Ishikawa (cell line): ENCODE data around the gene USP7.

Experiments
- EP300 ChIP-seq: IDR thresholded peaks from 2 replicates; pipeline ENCODE4 v1.6.1; 2012; ENCODE audit warnings: borderline replicate concordance
- TEAD4 ChIP-seq: IDR thresholded peaks from 2 replicates; pipeline ENCODE4 v1.6.1; 2012

DNA sequence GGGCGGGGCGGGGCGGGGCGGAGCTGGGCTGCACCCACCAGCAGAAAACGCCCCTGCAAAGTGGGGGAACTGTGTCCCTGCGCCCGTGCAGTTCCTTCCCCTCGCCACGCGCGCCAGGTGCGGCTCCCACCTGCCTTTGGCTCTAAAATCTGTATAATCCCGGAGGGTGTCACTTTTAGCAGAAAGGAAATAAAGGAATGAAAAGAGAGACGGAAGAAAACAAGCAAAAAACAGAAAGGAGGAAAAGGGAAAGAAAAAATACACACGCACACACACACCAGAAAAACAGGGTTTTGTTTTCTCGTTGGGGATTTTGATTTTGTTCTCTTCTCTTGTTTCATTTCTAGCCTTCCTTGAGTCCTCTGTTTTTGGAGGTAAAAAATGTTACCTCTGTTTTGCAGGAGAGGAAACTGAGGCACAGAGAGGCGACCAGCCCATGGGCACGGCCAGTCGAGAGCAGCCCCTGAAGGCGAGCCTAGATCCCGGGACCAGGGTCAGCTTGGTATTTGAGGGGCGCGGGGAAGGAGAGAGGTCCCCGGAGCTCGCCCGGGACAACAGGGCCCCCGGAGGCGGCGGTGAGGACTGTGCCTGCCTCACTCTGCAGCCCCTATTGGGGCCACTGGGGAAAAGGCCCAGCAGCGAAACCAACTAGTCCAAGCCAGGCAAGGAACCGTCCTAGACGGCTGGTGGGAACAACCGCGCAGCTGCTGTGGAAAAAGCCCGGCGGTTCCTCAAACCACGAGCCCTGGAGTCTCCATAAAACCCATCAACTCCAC is 94.3 kb downstream of the USP7 start:
- TF ChIP-seq TEAD4 (no peak), EP300 (no peak)
